Erythroblast (primary cell): ENCODE measurements around the gene SDK2.

ENCODE experiments used
- GATA1 ChIP-seq: IDR thresholded peaks from 2 replicates; pipeline ENCODE4 v1.6.1; 2011; ENCODE audit warnings: low read depth, mild to moderate bottlenecking, control low read depth, low read length, moderate library complexity
- POLR2A ChIP-seq: IDR thresholded peaks from 2 replicates; pipeline ENCODE4 v1.6.1; 2011; ENCODE audit warnings: mild to moderate bottlenecking, low read length

DNA sequence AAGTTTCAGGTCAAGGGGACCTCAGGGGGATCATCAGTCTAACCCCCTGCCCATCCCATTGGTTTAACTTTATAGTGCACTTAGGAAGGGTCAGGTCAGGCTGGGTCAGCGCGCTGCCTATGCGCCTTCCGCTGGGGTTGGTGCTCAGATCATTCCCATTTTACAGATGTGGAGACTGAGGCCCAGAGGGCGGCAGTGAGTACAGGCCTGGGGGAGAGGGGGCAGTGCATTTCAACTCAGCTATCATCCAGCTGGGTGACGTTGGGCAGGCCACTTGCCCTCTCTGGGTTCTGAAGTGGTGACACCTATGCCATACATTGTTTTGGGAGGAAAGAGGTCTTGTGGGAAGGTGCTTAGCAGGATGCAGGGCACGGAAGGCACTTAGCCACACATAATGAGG, 204.6 kb downstream of the SDK2 start:
- no peak for TF ChIP-seq POLR2A
- TF ChIP-seq GATA1, result no peak
